HUES48 (cell line): ENCODE data around the gene EID3.

Experiments
- H3K27ac ChIP-seq: one replicate; pipeline ENCODE4 v1.7.0; 2013; ENCODE audit warnings: low read depth, low read length, inconsistent platforms
- H3K27me3 ChIP-seq: 2 replicates; pipeline ENCODE4 v1.6.1; 2013; ENCODE audit warnings: mild to moderate bottlenecking, low read length; ENCODE audit not compliant: control insufficient read depth, insufficient read depth
- H3K36me3 ChIP-seq: 2 replicates; pipeline ENCODE4 v1.6.1; 2013; ENCODE audit warnings: low read length; ENCODE audit not compliant: control insufficient read depth, insufficient read depth
- H3K4me1 ChIP-seq: 2 replicates; pipeline ENCODE4 v1.6.1; 2013; ENCODE audit warnings: mild to moderate bottlenecking, low read length; ENCODE audit not compliant: control insufficient read depth, insufficient read depth
- H3K4me3 ChIP-seq: 2 replicates; pipeline ENCODE4 v1.5.1; 2013; ENCODE audit warnings: mild to moderate bottlenecking, low read depth, low read length
- H3K9ac ChIP-seq: 2 replicates; pipeline ENCODE4 v1.6.1; 2013; ENCODE audit warnings: mild to moderate bottlenecking, low read depth, low read length, moderate library complexity
- H3K9me3 ChIP-seq: 2 replicates; pipeline ENCODE4 v1.6.1; 2013; ENCODE audit warnings: low read length; ENCODE audit not compliant: control insufficient read depth, insufficient read depth

EID3 gene

DNA sequence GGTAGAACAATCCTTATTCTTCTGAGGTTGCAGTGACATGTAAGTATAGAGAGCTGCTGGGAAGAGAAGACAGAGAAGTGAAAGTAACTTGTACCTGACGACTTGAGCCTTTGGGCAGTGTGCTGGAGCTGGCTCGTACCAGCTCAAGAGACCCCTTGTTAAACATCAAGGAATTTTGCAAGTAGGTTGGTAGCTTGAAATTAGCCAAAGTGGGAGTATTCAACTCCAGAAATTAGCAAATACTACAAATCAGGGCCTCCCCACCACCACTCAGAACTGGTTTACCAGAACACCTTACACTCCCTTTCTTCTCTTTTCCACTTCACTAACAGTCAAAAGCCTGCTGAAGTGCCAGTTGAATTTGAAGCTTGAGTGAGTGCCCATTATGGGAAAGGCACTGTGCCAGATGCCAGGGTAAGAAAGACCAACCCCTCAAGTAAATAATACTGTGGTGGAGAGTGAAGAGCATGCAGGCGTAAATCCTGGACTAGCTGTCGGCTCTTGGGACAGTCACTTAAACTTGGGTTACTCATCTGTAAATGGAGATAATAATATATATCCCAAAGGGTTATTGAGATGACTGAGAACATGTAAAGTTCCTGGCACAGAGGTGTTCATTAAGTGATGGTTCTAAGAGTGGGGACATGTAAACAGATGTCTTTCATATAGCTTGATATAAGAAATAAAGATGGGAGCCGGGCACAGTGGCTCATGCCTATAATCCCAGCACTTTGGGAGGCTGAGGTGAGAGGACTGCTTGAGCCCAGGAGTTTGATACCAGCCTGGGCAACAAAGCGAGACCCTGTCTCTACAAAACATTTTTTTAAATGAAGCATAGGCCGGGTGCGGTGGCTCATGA lies 27.0 kb upstream of the EID3 start:
- no peaks in the 10 kb centered on the region for H3K36me3 ChIP-seq
- no peak overlapping the region for H3K27ac ChIP-seq
- no peak overlapping the region for H3K9ac ChIP-seq
- no peaks in the 10 kb centered on the region for H3K9me3 ChIP-seq
- H3K4me3 ChIP-seq, result no peak overlapping the region
- H3K27me3 ChIP-seq, result no peaks in the 10 kb centered on the region
- no peaks in the 10 kb centered on the region; the same call in 1 of the 2 replicates for H3K4me1 ChIP-seq

DNA sequence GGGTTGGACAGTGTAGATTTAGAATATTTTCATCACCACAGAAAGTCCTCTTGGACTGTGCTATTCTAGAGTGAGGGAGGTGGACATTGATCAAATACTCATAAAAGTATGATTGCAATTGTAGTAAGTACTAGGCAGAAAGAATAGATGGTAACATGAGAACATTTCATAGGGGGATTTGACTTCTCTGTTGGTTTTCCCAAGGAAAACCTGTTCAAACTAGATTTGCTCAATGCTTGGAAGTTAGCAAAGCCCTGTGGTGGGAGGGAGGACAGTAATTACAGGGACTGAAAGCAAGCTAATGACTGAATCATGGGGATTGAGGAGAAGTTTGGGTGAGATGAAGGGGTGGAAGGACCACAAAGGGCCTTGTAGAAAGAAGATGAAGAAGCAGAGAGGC lies 24.4 kb upstream of the EID3 start:
- no peaks in the 10 kb centered on the region; the same call in 1 of the 2 replicates for H3K4me1 ChIP-seq
- no peaks in the 10 kb centered on the region for H3K27me3 ChIP-seq
- no peak overlapping the region for H3K4me3 ChIP-seq
- H3K9ac ChIP-seq, result no peak overlapping the region
- H3K9me3 ChIP-seq, result no peaks in the 10 kb centered on the region
- no peak overlapping the region for H3K27ac ChIP-seq
- no peaks in the 10 kb centered on the region for H3K36me3 ChIP-seq

DNA sequence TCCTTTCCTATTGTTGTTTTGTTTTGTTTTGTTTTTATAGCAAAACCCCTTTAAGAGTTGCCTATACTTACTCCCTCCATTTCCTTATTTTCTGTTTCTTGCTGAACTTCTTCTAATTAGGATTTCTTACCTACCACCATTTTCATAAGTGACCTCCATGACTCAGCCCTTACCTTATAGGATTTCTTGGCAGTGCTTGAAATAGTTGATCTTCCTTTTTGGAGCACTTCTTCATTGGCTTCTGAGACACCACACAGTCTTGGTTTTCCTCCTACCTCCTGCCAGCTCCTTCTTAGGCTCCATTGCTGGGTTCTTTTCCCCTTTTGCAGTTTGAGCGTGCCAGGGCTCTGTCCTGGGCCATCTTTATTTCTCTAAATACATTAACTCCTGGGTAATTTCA lies 23.4 kb upstream of the EID3 start:
- no peaks in the 10 kb centered on the region for H3K36me3 ChIP-seq
- H3K4me1 ChIP-seq, result no peaks in the 10 kb centered on the region; the same call in 1 of the 2 replicates
- H3K4me3 ChIP-seq, result no peak overlapping the region
- H3K27me3 ChIP-seq, result no peaks in the 10 kb centered on the region
- H3K9ac ChIP-seq, result no peak overlapping the region
- no peaks in the 10 kb centered on the region for H3K9me3 ChIP-seq
- H3K27ac ChIP-seq, result no peak overlapping the region

DNA sequence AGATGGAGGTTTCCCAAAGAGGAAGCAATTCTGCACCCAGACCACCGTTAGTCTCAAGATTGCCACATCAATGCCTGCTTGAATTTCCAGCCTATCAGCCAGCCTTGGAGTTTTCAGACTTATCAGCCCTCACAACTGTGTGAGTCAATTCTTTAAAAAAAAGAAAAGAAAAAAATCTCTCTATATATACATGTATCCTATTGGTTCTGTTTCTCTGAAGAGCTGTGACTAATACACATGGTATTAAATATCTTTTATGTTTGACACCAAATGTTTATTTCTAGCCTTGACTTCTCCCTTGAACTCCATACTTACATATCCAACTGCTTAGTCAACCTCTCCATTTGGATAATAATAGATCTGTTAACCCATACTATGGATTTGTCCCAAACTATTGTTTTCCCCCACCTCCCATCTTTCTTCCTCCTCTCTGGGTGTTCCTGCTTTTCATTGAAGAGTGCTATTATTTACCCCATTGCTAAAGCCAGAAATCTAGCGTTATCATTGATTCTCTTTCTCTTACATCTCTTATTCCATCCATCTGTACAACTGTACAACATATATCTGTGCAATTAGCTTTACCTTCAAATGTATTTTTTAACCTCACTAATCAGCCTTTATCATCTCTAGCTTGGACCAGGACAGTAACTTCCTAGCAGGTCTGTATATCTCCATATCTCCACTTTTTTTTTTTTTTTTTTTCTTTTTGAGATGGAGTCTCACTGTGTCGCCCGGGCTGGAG lies 22.7 kb upstream of the EID3 start:
- no peak overlapping the region for H3K27ac ChIP-seq
- no peak overlapping the region for H3K4me3 ChIP-seq
- H3K9ac ChIP-seq, result no peak overlapping the region
- H3K27me3 ChIP-seq, result no peaks in the 10 kb centered on the region
- peaks cover 5% of the 10 kb centered on the region for H3K4me1 ChIP-seq
- no peaks in the 10 kb centered on the region for H3K36me3 ChIP-seq
- no peaks in the 10 kb centered on the region for H3K9me3 ChIP-seq

DNA sequence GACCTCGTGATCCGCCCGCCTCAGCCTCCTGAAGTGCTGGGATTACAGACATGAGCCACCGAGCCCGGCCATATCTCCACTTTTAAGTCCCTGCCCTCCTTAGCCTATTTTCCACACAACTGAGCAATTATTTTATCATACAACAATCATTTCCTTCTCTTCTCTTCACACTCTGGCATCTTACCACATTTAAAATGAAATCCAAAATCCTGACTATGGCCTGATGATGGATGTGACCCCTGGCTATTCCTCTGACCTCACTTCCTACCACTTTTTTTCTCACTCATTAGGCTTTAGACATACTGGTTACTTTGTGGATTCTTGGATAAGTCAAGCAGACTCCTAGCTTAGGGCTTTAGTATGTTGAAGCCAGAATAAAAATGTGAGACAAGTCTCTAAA lies 21.9 kb upstream of the EID3 start:
- no peaks in the 10 kb centered on the region for H3K36me3 ChIP-seq
- H3K27me3 ChIP-seq, result no peaks in the 10 kb centered on the region
- peaks cover 12% of the 10 kb centered on the region for H3K4me1 ChIP-seq
- no peak overlapping the region for H3K4me3 ChIP-seq
- H3K27ac ChIP-seq, result no peak overlapping the region
- no peaks in the 10 kb centered on the region for H3K9me3 ChIP-seq
- no peak overlapping the region for H3K9ac ChIP-seq

DNA sequence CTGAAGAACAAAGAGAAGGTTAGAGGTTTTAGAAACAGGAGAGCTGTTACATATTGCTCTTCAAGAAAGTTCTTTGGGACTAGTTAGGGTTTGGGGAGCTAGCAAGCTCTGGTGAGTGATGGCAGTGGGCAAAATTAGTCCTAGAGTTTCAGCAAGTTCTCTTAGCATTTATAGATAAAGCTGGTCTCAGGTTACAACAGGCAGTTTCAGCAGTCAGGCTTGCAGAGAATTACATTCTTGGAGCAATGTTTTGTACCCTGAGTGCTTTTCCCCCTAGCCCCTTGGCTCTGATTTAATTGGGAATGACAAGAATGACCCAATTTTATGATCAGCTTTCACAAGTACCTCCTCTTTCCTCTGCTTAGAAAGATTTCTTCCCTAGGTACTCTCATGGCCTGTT lies 21.4 kb upstream of the EID3 start:
- Histone ChIP-seq H3K4me3 (no peak overlapping the region), H3K27me3 (no peaks in the 10 kb centered on the region), H3K9me3 (no peaks in the 10 kb centered on the region), H3K9ac (no peak overlapping the region), H3K27ac (no peak overlapping the region), H3K4me1 (peaks cover 12% of the 10 kb centered on the region), H3K36me3 (no peaks in the 10 kb centered on the region)

DNA sequence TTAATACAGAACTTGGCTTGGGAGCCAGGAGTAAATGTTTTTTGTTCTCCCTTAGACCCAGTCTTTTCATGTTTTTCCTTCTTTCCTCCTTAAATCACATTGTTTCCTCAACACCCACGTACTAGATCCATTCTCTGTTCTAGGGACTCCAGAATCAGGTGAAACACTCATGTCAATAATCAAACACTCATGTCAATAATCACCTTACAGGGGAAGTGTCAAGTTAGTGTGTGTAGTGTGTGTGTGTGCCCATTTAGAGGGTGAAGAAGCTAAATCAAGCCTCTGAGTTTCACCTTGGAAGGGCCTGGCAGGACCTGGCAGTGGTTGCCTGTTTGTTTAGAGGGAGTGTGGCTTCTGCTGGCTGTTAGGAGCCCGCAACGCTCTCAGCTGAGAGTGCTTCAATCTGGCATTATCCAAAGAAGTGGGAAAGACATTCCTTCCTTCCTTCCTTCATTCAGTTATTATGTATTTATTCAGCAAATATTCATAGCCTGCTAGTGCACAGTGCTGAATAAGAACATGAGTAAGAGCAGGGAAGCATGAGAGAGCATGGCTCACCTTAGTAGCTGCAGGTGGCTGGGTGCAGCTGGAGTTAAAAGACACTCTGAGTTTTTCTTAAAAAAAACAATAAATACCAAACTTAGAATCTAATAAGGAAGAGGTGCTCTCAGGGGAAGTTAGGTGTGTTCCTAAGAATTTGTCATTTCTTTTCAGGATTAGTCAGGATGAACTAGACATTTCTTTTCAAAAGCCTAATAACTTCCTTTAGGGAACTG lies 17.6 kb upstream of the EID3 start:
- H3K9ac ChIP-seq, result peak overlapping the region; percentile 96
- peak overlapping the region; percentile 91; the same call in 1 of the 2 replicates for H3K4me3 ChIP-seq
- H3K36me3 ChIP-seq, result peaks cover 7% of the 10 kb centered on the region; the same call in 1 of the 2 replicates
- no peaks in the 10 kb centered on the region for H3K9me3 ChIP-seq
- peak overlapping the region; percentile 99 for H3K27ac ChIP-seq
- no peaks in the 10 kb centered on the region for H3K27me3 ChIP-seq
- peaks cover 19% of the 10 kb centered on the region for H3K4me1 ChIP-seq

DNA sequence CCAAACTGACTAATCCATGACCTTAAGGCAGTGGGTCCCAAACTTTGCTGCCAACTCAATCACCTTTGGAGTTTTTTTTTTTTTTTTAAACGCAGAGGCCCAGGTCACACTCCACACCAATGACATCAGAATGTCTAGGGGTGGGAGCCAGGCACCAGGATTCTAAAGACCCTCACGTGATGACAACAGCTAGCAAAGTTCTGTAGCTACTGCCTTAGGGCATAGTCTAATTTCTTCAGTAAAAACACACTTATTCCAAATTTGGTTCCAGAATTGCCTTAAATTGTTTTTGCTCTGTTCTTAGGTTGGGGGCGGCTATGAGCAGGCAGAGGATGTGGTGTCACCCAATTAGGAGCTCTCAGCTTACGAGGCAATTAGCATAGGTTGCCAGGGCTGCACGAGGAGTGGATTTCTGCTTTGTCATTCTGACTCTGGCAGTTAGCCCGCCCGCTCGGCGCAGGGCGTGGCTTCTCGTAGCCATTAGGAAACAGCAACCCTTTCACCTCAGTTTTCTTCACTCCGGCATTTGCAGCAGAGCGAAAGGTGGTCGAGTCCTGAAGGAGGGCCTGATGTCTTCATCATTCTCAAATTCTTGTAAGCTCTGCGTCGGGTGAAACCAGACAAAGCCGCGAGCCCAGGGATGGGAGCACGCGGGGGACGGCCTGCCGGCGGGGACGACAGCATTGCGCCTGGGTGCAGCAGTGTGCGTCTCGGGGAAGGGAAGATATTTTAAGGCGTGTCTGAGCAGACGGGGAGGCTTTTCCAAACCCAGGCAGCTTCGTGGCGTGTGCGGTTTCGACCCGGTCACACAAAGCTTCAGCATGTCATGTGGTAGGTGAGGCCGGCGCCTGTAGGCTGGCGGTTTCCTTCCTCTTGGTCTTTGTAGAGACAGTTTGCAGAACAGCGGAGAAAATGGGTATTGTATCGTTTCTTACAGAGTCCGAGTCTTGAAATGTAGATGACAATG lies 16.7 kb upstream of the EID3 start:
- no peaks in the 10 kb centered on the region for H3K27me3 ChIP-seq
- H3K4me3 ChIP-seq, result peak overlapping the region; percentile 91
- H3K9me3 ChIP-seq, result no peaks in the 10 kb centered on the region
- peak overlapping the region; percentile 99 for H3K27ac ChIP-seq
- H3K36me3 ChIP-seq, result peaks cover 12% of the 10 kb centered on the region
- peaks cover 22% of the 10 kb centered on the region for H3K4me1 ChIP-seq
- peak overlapping the region; percentile 96 for H3K9ac ChIP-seq

DNA sequence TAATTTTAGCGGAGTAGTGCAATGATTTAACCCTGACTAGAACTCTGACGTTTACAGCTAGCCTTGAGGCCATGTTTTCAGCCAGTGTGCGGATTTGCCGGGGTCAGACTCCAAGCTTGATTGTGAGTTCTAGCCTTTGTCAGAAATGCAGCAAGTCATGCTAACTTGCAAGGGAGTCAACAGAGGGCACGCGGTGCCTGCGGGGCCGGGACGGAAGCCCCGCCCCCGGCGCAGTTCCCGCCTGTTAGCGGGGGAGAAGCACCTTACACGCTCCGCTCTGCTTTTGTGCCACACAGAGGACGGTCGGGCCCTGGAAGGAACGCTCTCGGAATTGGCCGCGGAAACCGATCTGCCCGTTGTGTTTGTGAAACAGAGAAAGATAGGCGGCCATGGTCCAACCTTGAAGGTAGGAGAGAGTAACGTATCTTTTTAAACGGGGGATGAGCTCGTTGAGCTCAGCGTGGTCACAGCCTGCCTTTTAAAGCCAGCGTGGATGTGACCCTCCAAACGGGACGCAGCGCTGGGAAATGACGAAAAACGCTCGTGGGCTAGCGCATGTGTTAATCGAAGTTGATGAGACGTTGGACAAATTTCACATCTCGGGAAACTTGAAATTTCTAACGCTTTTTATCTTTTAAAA lies 14.8 kb upstream of the EID3 start:
- Histone ChIP-seq H3K36me3 (peaks cover 30% of the 10 kb centered on the region), H3K9ac (peak overlapping the region; percentile 89), H3K9me3 (no peaks in the 10 kb centered on the region), H3K4me3 (peak overlapping the region; percentile 91), H3K4me1 (peaks cover 34% of the 10 kb centered on the region), H3K27me3 (no peaks in the 10 kb centered on the region), H3K27ac (peak overlapping the region; percentile 88)
